ENCODE measurements around the gene P2RX6.

P2RX6 gene

GRCh38 chr22:21014726-21015465 lies at the start of gene P2RX6:
Gene P2RX6 (plus strand): TSS chr22:21015165. CDS start chr22:21015175, 10 bp downstream.
- peak; percentile 65 for DNase-seq

GRCh38 chr22:20965888-20966855 lies 48.8 kb upstream of the P2RX6 start:
- DNase-seq, result no peak

GRCh38 chr22:20966883-20967696 lies 47.9 kb upstream of the P2RX6 start, which contains the start of gene AIFM3:
Gene AIFM3 (plus strand): TSS chr22:20967255. CDS start chr22:20967945, 690 bp downstream.
- DNase-seq, result no peak

- DNase-seq, result no peak
Observed at GRCh38 chr22:20967697-20968211, 47.2 kb upstream of the P2RX6 start.

GRCh38 chr22:20968281-20968977 lies 46.5 kb upstream of the P2RX6 start:
- no peak for DNase-seq

- no peak for DNase-seq
Observed at GRCh38 chr22:20970939-20971657, 43.9 kb upstream of the P2RX6 start.

- DNase-seq, result peak; percentile 30
Observed at GRCh38 chr22:20972014-20972694, 42.8 kb upstream of the P2RX6 start.

GRCh38 chr22:20972933-20973577 lies 41.9 kb upstream of the P2RX6 start:
- DNase-seq, result no peak

GRCh38 chr22:20973634-20974286 lies 41.2 kb upstream of the P2RX6 start:
- DNase-seq, result no peak

- no peak for DNase-seq
Observed at GRCh38 chr22:20974336-20974955, 40.5 kb upstream of the P2RX6 start.

- no peak for DNase-seq
Observed at GRCh38 chr22:20975541-20976290, 39.2 kb upstream of the P2RX6 start.

GRCh38 chr22:20976291-20976877 lies 38.6 kb upstream of the P2RX6 start:
- DNase-seq, result no peak

- DNase-seq, result no peak
Observed at GRCh38 chr22:20977019-20977418, 37.9 kb upstream of the P2RX6 start.

GRCh38 chr22:20977516-20978170 lies 37.3 kb upstream of the P2RX6 start:
- no peak for DNase-seq

- DNase-seq, result no peak
Observed at GRCh38 chr22:20978419-20978818, 36.5 kb upstream of the P2RX6 start.

GRCh38 chr22:20979243-20979809 lies 35.6 kb upstream of the P2RX6 start:
- peak; percentile 69 for DNase-seq

- no peak for DNase-seq
Observed at GRCh38 chr22:20979940-20980453, 35.0 kb upstream of the P2RX6 start.

Measured in EL (cell line).